PFSK-1 (cell line): ENCODE results near the gene ZEB2.

Source experiments
- FOXP2 ChIP-seq: optimal IDR thresholded peaks from 2 replicates; pipeline ENCODE3; 2011; ENCODE audit warnings: borderline replicate concordance, control low read depth, inconsistent platforms; ENCODE audit not compliant: insufficient read depth; ENCODE audit errors: extremely low read length, extremely low read depth
- POLR2AphosphoS5 ChIP-seq: IDR thresholded peaks from 2 replicates; pipeline ENCODE4 v1.6.1; 2012; ENCODE audit warnings: low read depth, mild to moderate bottlenecking, control low read depth, low read length, moderate library complexity
- SIN3A ChIP-seq: IDR thresholded peaks from 2 replicates; pipeline ENCODE4 v1.6.1; 2012; ENCODE audit warnings: mild to moderate bottlenecking, low read length, moderate library complexity, borderline replicate concordance; ENCODE audit not compliant: insufficient read depth
- TF ChIP-seq, protein P1 (sequence below), 2 experiments: IDR thresholded peaks; 2 replicates each; pipeline versions ENCODE4 v1.6.1 to v1.8.0; 2011 to 2012; ENCODE audit warnings: low read depth in 2 of 2, low read length in 2 of 2, control low read depth in 1 of 2, inconsistent platforms in 1 of 2, mild to moderate bottlenecking in 1 of 2, moderate library complexity in 1 of 2; ENCODE audit not compliant: insufficient read depth in 1 of 2

DNA sequence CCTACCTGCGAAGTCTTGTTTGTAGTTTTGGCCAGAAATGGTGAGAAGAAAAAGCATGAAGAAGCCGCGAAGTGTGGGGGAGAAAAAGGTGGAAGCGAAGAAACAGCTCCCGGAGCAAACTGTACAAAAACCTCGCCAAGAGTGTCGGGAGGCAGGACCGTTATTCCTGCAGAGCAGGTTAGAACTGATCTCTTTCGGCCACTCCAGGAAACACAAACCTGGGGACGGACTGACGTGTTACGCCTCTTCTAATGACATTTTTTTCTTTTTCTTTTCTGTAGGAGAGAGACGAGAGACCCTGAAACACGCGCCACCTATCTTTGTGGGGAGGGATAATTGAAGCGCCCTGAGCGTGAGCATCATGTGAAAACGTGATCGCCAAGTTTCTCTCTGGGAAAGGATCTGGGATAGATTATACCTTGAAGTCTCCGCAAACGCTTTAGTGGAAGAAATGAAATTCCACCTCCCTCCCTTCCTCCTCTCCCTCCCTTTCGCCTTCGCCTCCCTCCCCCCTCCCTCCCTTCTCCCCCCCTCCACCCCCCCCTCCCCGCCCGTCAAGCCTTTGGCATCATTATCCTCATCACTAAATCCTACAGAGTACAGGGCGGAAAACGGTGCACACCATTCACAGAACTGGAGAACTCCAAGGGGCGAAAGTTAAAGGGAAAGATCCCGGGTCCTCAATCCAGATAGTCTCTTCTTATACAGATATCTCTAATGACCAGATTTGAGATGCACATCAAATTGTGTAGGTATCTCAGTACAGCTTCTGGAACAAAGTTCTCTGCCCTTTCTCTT, at the start of gene ZEB2:
- TF ChIP-seq SIN3A (peak; percentile 87; the same call in 1 of the 2 replicates), POLR2AphosphoS5 (peak; percentile 89), FOXP2 (no peak)
- TF ChIP-seq, protein P1, sequence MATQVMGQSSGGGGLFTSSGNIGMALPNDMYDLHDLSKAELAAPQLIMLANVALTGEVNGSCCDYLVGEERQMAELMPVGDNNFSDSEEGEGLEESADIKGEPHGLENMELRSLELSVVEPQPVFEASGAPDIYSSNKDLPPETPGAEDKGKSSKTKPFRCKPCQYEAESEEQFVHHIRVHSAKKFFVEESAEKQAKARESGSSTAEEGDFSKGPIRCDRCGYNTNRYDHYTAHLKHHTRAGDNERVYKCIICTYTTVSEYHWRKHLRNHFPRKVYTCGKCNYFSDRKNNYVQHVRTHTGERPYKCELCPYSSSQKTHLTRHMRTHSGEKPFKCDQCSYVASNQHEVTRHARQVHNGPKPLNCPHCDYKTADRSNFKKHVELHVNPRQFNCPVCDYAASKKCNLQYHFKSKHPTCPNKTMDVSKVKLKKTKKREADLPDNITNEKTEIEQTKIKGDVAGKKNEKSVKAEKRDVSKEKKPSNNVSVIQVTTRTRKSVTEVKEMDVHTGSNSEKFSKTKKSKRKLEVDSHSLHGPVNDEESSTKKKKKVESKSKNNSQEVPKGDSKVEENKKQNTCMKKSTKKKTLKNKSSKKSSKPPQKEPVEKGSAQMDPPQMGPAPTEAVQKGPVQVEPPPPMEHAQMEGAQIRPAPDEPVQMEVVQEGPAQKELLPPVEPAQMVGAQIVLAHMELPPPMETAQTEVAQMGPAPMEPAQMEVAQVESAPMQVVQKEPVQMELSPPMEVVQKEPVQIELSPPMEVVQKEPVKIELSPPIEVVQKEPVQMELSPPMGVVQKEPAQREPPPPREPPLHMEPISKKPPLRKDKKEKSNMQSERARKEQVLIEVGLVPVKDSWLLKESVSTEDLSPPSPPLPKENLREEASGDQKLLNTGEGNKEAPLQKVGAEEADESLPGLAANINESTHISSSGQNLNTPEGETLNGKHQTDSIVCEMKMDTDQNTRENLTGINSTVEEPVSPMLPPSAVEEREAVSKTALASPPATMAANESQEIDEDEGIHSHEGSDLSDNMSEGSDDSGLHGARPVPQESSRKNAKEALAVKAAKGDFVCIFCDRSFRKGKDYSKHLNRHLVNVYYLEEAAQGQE (IDR thresholded peaks at IDR 0.05; ENCODE audit: insufficient read depth in 1 of 2, low read depth in 2 of 2, low read length in 2 of 2) = no peak
